Measurements from ENCODE around the gene HLA-A. TPM values are rescaled to one million over a fixed set of nuclear protein-coding genes. Genes with fewer than 3 reads are reported as not detected.

The HLA-A gene
- total and polyA plus RNA-seq, 9 of the 15 experiments (the other 6 are each of a cell fraction or from before 2014, with no cell fraction given) = 0.46 to 3.3 TPM; not detected in 7

GRCh38 chr6:29959467-29959866, 17.1 kb downstream of the HLA-A start:
- no TSS peak for BruUV-seq (replicated peaks)
- CTCF ChIA-PET (ENCODE audit: low intra/inter-chr PET ratio) = no interaction called here
- Histone ChIP-seq H3K9me3 (replicated peaks; ENCODE audit: control insufficient read depth, insufficient read depth, low read depth, low read length) (no peaks in the 10 kb centered on the region), H3K4me2 (ENCODE audit: insufficient read depth, low read length) (no peak overlapping the region), H3K36me3 (ENCODE audit: control insufficient read depth, insufficient read depth, low read length) (no peaks in the 10 kb centered on the region), H3K27ac (ENCODE audit: extremely low read depth, low read depth, low read length) (no peak overlapping the region), H3K4me1 (replicated peaks in 1 of 2; ENCODE audit: control insufficient read depth in 2 of 2, insufficient read depth in 2 of 2, low read length in 2 of 2) (peaks cover 4 to 15% of the 10 kb centered on the region in 2 experiments), H3K9ac (ENCODE audit: insufficient read depth in 1 of 2, low read depth in 2 of 2, low read length in 2 of 2) (no peak overlapping the region), H4K20me1 (replicated peaks; ENCODE audit: control insufficient read depth, insufficient read depth, low read length) (no peaks in the 10 kb centered on the region), H3K27me3 (ENCODE audit: control insufficient read depth in 2 of 2, insufficient read depth in 2 of 2, low read length in 2 of 2) (no peaks in the 10 kb centered on the region), H2AFZ (ENCODE audit: low read depth, low read length) (no peak overlapping the region), H3K9me1 (ENCODE audit: control insufficient read depth, insufficient read depth, low read length) (no peaks in the 10 kb centered on the region), H3K4me3 (no peak overlapping the region), H3K79me2 (ENCODE audit: control insufficient read depth, insufficient read depth, low read length) (peaks cover 2% of the 10 kb centered on the region; the same call in 1 of the 3 replicates)
- no peak for FAIRE-seq
- in situ Hi-C loops (cut with MboI) (no loop called here), intact Hi-C loops (cut with micrococcal nuclease) (no loop called here)
- no peak for DNase-seq (ENCODE audit: extremely low read depth in 1 of 4, low spot score in 3 of 4)
- POLR2A ChIA-PET = no interaction called here
- ATAC-seq = no peak
- TF ChIP-seq SRSF9 (IDR thresholded peaks at IDR 0.05; ENCODE audit: borderline replicate concordance, low read depth, low read length) (no peak), SNRNP70 (optimal IDR thresholded peaks at IDR 0.05; ENCODE audit: low read depth, low read length) (no peak), KAT7 (CRISPR knock-in tag; IDR thresholded peaks at IDR 0.05; ENCODE audit: borderline replicate concordance) (no peak), ZNF124 (CRISPR knock-in tag; IDR thresholded peaks at IDR 0.05) (no peak), IRF9 (tag; IDR thresholded peaks at IDR 0.05) (no peak), E4F1 (CRISPR knock-in tag; IDR thresholded peaks at IDR 0.05; ENCODE audit: borderline replicate concordance) (no peak), SIN3A (IDR thresholded peaks at IDR 0.05; ENCODE audit: borderline replicate concordance in 2 of 2, control insufficient read depth in 1 of 2, low read depth in 2 of 2, low read length in 2 of 2) (no peak), POU5F1 (IDR thresholded peaks at IDR 0.05; ENCODE audit: borderline replicate concordance, low read depth, low read length, partially characterized antibody) (no peak), PKNOX1 (IDR thresholded peaks at IDR 0.05) (no peak)
